Esophagus squamous epithelium (tissue), 5 donors: ENCODE measurements around the gene TBATA. TPM values are rescaled to one million over a fixed set of nuclear protein-coding genes. Genes with fewer than 3 reads are reported as not detected.

Experiments
- DNase-seq: peaks from one replicate; lab custom pipeline; 2025; lab: John Stamatoyannopoulos, UW
- H3K27ac ChIP-seq, 4 donors: fragments of 200-600 bp; sonication (generic); one replicate each; pipeline ENCODE4 v1.5.1; 2016 to 2019; ENCODE audit warnings: mild to moderate bottlenecking in 1 of 4
- H3K27me3 ChIP-seq, 4 donors: fragments of 200-600 bp; sonication (generic); 1 replicate in 3 of 4; 2 replicates in 1 of 4; pipeline versions ENCODE4 v1.5.1 to v1.6.0; 2017 to 2021; ENCODE audit warnings: antibody characterized with exemption in 1 of 4
- H3K36me3 ChIP-seq, 3 donors: fragments of 200-600 bp; sonication (generic); one replicate each; pipeline ENCODE4 v1.5.1; 2016 to 2019
- H3K4me1 ChIP-seq, 3 donors: fragments of 200-600 bp; sonication (generic); one replicate each; pipeline ENCODE4 v1.5.1; 2017 to 2019
- H3K4me3 ChIP-seq, 4 donors: fragments of 200-600 bp; sonication (generic); 1 replicate in 3 of 4; 2 replicates in 1 of 4; pipeline ENCODE4 v1.5.1; 2016 to 2019; ENCODE audit warnings: mild to moderate bottlenecking in 2 of 4, moderate library complexity in 1 of 4
- H3K9me3 ChIP-seq, 3 donors: fragments of 200-600 bp; sonication (generic); one replicate each; pipeline ENCODE4 v1.5.1; 2016 to 2019
- CTCF ChIP-seq, 6 experiments: fragments of 450-650 bp in 4 of 6; fragments of 200-600 bp in 2 of 6; sonication (generic) in 2 of 6; IDR thresholded peaks; one replicate each; pipeline ENCODE4 v1.5.1; 2016 to 2019; ENCODE audit warnings: antibody characterized with exemption in 6 of 6, mild to moderate bottlenecking in 4 of 6, moderate library complexity in 4 of 6
- POLR2A ChIP-seq, 4 donors: fragments of 450-650 bp; IDR thresholded peaks; one replicate each; pipeline ENCODE4 v1.6.1; 2017; ENCODE audit warnings: antibody characterized with exemption in 4 of 4, mild to moderate bottlenecking in 4 of 4, moderate library complexity in 3 of 4
- WGBS, 2 donors: methylation state at CpG; one replicate each; pipeline ENCODE4 v1.1.5; 2018; 5-methylcytosine and 5-hydroxymethylcytosine counted together
- intact Hi-C: fragments of 100-400 bp; cut with DNase I; formaldehyde crosslinking; loops from one replicate; pipeline ENCODE4 v1.15.0; 2022
- total RNA-seq, 4 donors: library from RNA; depleted of rRNA; stranded (reverse); fragments of >200 nt; gene quantifications; one replicate each; pipeline ENCODE4 v1.1.0, GENCODE V29; 2016
- donor health status: DM: yes; HTN: yes; CAD: no.

The TBATA gene
- total RNA-seq, 4 donors from 2014 or later, result not detected

GRCh38 chr10:70751991-70752390 is 33.2 kb downstream of the TBATA start:
- intact Hi-C loops, result no loop called here
- no CpG with 5 or more reads among the region's 14 CpGs for WGBS, 2 donors
- Histone ChIP-seq H3K4me3 (no peak overlapping the region), H3K27ac (no peak overlapping the region), H3K27me3 (no peaks in the 10 kb centered on the region), H3K36me3 (no peaks in the 10 kb centered on the region), H3K9me3 (no peaks in the 10 kb centered on the region), H3K4me1 (no peaks in the 10 kb centered on the region)
- TF ChIP-seq CTCF (IDR thresholded peaks at IDR 0.05), result no peak
- TF ChIP-seq POLR2A (IDR thresholded peaks at IDR 0.05), result no peak
- no peak for DNase-seq

GRCh38 chr10:70751356-70751755 is 33.8 kb downstream of the TBATA start:
- Histone ChIP-seq H3K4me1 (no peaks in the 10 kb centered on the region), H3K36me3 (no peaks in the 10 kb centered on the region), H3K27ac (no peak overlapping the region), H3K4me3 (no peak overlapping the region), H3K9me3 (no peaks in the 10 kb centered on the region), H3K27me3 (no peaks in the 10 kb centered on the region)
- intact Hi-C loops, result no loop called here
- DNase-seq, result no peak
- no peak for TF ChIP-seq POLR2A (IDR thresholded peaks at IDR 0.05)
- TF ChIP-seq CTCF (IDR thresholded peaks at IDR 0.05), result no peak
- 92 to 96% methylated on average over 3 to 5 of the region's 9 CpGs for WGBS, 2 donors

- H3K27me3 ChIP-seq, result no peaks in the 10 kb centered on the region
- no peaks in the 10 kb centered on the region for H3K9me3 ChIP-seq
- no peak for DNase-seq
- no peaks in the 10 kb centered on the region for H3K36me3 ChIP-seq
- intact Hi-C loops, result no loop called here
- no peaks in the 10 kb centered on the region for H3K4me1 ChIP-seq
- WGBS, 2 donors, result 36 to 80% methylated on average over 1 to 2 of the region's 3 CpGs
- TF ChIP-seq POLR2A (IDR thresholded peaks at IDR 0.05), result no peak
- no peak for TF ChIP-seq CTCF (IDR thresholded peaks at IDR 0.05)
- H3K4me3 ChIP-seq, result no peak overlapping the region
- no peak overlapping the region for H3K27ac ChIP-seq
Measured at GRCh38 chr10:70750156-70750703, 34.9 kb downstream of the TBATA start.

- WGBS, 2 donors, result 94 to 96% methylated on average over 8 to 9 of the region's 10 CpGs
Measured at GRCh38 chr10:70749756-70750155, 35.4 kb downstream of the TBATA start.

More at GRCh38 chr10:70749756-70750155, 35.4 kb downstream of the TBATA start:
- Histone ChIP-seq H3K36me3 (no peaks in the 10 kb centered on the region), H3K9me3 (no peaks in the 10 kb centered on the region), H3K27me3 (no peaks in the 10 kb centered on the region), H3K27ac (no peak overlapping the region), H3K4me3 (no peak overlapping the region), H3K4me1 (no peaks in the 10 kb centered on the region)
- no peak for DNase-seq
- TF ChIP-seq POLR2A (IDR thresholded peaks at IDR 0.05) (no peak), CTCF (IDR thresholded peaks at IDR 0.05) (no peak)
- intact Hi-C loops, result no loop called here
